Sigmoid colon (tissue), 4 donors: ENCODE measurements around the gene CACNG6.

Experiments used
- EP300 ChIP-seq, 4 donors: sonication (generic); formaldehyde crosslinking; IDR thresholded peaks; one replicate each; pipeline ENCODE4 v1.6.1; 2017; ENCODE audit warnings: antibody characterized with exemption in 4 of 4
- POLR2A ChIP-seq, 2 donors: fragments of 450-650 bp; IDR thresholded peaks; one replicate each; pipeline ENCODE4 v1.6.1; 2016; ENCODE audit warnings: antibody characterized with exemption in 2 of 2, mild to moderate bottlenecking in 2 of 2, moderate library complexity in 2 of 2
- POLR2AphosphoS5 ChIP-seq, 4 donors: sonication (generic); formaldehyde crosslinking; IDR thresholded peaks; one replicate each; pipeline ENCODE4 v1.6.1; 2017; ENCODE audit warnings: antibody characterized with exemption in 4 of 4
- TF ChIP-seq, protein P1 (sequence below), 4 experiments: fragments of 450-650 bp in 3 of 4; fragments of 200-600 bp in 1 of 4; IDR thresholded peaks; one replicate each; pipeline ENCODE4 v1.5.1; 2016 to 2019; ENCODE audit warnings: antibody characterized with exemption in 4 of 4, mild to moderate bottlenecking in 3 of 4, moderate library complexity in 2 of 4

DNA sequence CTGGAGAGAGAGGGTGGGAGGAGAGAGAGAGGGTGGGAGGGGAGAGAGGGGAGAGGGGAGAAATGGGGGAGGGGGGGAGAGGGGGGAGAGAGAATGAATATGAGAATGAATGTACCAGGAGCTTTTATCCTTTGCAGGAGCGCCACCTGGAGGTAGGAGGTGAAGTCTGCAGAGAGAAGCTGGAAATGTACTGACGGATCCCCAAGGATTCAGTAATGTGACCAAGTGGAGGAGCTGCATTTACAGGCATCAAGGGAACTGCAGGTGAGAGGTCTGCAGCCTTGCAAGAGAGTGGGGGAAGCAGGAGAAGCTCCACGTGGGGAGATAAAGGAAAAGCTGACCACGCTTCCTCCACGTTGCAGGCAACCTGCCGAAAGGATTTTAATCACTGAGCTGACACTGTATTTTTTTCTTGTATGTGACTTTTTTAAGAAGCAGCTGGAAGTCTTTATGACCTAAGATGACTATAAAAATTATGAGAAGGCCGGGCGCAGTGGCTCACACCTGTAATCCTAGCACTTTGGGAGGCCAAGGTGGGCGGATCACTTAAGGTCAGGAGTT lies 38.6 kb downstream of the CACNG6 start:
- TF ChIP-seq, protein P1, sequence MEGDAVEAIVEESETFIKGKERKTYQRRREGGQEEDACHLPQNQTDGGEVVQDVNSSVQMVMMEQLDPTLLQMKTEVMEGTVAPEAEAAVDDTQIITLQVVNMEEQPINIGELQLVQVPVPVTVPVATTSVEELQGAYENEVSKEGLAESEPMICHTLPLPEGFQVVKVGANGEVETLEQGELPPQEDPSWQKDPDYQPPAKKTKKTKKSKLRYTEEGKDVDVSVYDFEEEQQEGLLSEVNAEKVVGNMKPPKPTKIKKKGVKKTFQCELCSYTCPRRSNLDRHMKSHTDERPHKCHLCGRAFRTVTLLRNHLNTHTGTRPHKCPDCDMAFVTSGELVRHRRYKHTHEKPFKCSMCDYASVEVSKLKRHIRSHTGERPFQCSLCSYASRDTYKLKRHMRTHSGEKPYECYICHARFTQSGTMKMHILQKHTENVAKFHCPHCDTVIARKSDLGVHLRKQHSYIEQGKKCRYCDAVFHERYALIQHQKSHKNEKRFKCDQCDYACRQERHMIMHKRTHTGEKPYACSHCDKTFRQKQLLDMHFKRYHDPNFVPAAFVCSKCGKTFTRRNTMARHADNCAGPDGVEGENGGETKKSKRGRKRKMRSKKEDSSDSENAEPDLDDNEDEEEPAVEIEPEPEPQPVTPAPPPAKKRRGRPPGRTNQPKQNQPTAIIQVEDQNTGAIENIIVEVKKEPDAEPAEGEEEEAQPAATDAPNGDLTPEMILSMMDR (IDR thresholded peaks at IDR 0.05): peak in 3 of 4 experiments; percentile 15 to 57 (median 28)
- TF ChIP-seq POLR2A (IDR thresholded peaks at IDR 0.05) (no peak), POLR2AphosphoS5 (IDR thresholded peaks at IDR 0.05) (no peak), EP300 (IDR thresholded peaks at IDR 0.05) (no peak)
